ENCODE results near the gene RAP2B. TPM values are rescaled to one million over a fixed set of nuclear protein-coding genes. Genes with fewer than 3 reads are reported as not detected.

The RAP2B gene
- total and polyA plus RNA-seq, 2 of the 13 experiments (the other 11 are each of a cell fraction or from before 2014, with no cell fraction given), result 6.4 to 7.1 TPM

DNA sequence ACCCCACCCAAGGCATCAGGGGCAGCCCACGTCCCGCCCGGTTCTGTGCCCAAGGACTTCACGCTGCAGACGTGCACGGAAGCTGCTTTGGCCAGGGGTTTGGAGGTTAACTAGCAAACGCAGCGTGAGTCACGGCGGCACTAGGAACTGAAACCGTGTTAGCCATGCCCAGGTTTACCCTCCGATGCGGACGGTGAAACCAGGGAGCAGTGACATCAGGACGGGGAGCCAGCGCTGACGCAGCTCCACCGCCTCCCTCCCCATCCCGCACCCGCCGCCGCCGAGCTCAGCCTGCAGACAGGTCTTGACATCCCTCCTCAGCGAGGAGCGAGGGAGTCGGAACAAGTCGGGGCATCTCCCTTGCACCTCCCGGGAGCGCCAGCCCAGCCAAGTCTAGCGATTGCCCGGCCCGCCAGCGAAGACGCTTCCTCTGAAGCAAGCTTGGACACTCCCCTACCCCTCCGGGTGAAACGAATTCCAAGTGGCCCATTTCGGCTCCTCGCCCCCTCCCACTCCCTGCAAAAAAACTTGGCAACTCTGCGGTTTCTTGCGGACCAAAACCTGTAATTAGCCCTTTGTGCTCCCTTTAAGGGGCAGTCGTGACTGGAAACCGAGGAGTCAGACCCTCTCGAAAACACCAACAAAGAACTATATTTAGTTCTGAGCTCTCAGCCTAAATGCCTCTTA lies 1.4 kb upstream of the RAP2B start (continued):
- TF ChIP-seq, protein P1, sequence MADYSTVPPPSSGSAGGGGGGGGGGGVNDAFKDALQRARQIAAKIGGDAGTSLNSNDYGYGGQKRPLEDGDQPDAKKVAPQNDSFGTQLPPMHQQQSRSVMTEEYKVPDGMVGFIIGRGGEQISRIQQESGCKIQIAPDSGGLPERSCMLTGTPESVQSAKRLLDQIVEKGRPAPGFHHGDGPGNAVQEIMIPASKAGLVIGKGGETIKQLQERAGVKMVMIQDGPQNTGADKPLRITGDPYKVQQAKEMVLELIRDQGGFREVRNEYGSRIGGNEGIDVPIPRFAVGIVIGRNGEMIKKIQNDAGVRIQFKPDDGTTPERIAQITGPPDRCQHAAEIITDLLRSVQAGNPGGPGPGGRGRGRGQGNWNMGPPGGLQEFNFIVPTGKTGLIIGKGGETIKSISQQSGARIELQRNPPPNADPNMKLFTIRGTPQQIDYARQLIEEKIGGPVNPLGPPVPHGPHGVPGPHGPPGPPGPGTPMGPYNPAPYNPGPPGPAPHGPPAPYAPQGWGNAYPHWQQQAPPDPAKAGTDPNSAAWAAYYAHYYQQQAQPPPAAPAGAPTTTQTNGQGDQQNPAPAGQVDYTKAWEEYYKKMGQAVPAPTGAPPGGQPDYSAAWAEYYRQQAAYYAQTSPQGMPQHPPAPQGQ (CRISPR knock-in tag; IDR thresholded peaks at IDR 0.05; ENCODE audit: borderline replicate concordance), result no peak
- TF ChIP-seq ZNF772 (CRISPR knock-in tag; IDR thresholded peaks at IDR 0.05), result peak; percentile 79; the same call in 1 of the 2 replicates
- no peak for TF ChIP-seq HOXA9 (CRISPR knock-in tag; IDR thresholded peaks at IDR 0.05; ENCODE audit: borderline replicate concordance)
- TF ChIP-seq ETV6 (CRISPR knock-in tag; conservative IDR thresholded peaks at IDR 0.05), result 0 out of 2 replicates have a peak, but pooled peaks have one; percentile 32
- peak; percentile 44; the same call in 1 of the 2 replicates for TF ChIP-seq YEATS2 (CRISPR knock-in tag; IDR thresholded peaks at IDR 0.05; ENCODE audit: borderline replicate concordance)
- no peak for TF ChIP-seq GZF1 (CRISPR knock-in tag; IDR thresholded peaks at IDR 0.05)
- peak; percentile 30; the same call in 1 of the 2 replicates for TF ChIP-seq ZNF331 (CRISPR knock-in tag; IDR thresholded peaks at IDR 0.05)
- TF ChIP-seq, protein P2, sequence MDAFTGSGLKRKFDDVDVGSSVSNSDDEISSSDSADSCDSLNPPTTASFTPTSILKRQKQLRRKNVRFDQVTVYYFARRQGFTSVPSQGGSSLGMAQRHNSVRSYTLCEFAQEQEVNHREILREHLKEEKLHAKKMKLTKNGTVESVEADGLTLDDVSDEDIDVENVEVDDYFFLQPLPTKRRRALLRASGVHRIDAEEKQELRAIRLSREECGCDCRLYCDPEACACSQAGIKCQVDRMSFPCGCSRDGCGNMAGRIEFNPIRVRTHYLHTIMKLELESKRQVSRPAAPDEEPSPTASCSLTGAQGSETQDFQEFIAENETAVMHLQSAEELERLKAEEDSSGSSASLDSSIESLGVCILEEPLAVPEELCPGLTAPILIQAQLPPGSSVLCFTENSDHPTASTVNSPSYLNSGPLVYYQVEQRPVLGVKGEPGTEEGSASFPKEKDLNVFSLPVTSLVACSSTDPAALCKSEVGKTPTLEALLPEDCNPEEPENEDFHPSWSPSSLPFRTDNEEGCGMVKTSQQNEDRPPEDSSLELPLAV (CRISPR knock-in tag; conservative IDR thresholded peaks at IDR 0.05; ENCODE audit: low read depth), result no peak
- TF ChIP-seq ZNF75D (CRISPR knock-in tag; IDR thresholded peaks at IDR 0.05; ENCODE audit: borderline replicate concordance), result no peak
- TF ChIP-seq ZNF816 (CRISPR knock-in tag; IDR thresholded peaks at IDR 0.05; ENCODE audit: borderline replicate concordance), result 0 out of 2 replicates have a peak, but pooled peaks have one; percentile 52
- TF ChIP-seq ZIK1 (CRISPR knock-in tag; IDR thresholded peaks at IDR 0.05; ENCODE audit: borderline replicate concordance, low read depth), result 0 out of 2 replicates have a peak, but pooled peaks have one; percentile 55
- no peak for TF ChIP-seq KDM6A (CRISPR knock-in tag; IDR thresholded peaks at IDR 0.05; ENCODE audit: low read depth)
- TF ChIP-seq HNRNPH1 (optimal IDR thresholded peaks at IDR 0.05; ENCODE audit: low read depth, low read length), result peak; percentile 24
- TF ChIP-seq RELA (CRISPR knock-in tag; IDR thresholded peaks at IDR 0.05), result peak; percentile 26; the same call in 1 of the 2 replicates
- 0 out of 2 replicates have a peak, but pooled peaks have one; percentile 45 for TF ChIP-seq ZFP37 (CRISPR knock-in tag; IDR thresholded peaks at IDR 0.05; ENCODE audit: borderline replicate concordance)
- no peak for TF ChIP-seq THYN1 (CRISPR knock-in tag; IDR thresholded peaks at IDR 0.05; ENCODE audit: borderline replicate concordance, low read depth)
- TF ChIP-seq ZNF839 (CRISPR knock-in tag; IDR thresholded peaks at IDR 0.05; ENCODE audit: borderline replicate concordance), result peak; percentile 82; the same call in 1 of the 2 replicates
- TF ChIP-seq ERF (CRISPR knock-in tag; IDR thresholded peaks at IDR 0.05), result peak; percentile 22; the same call in 1 of the 2 replicates
- no peak for TF ChIP-seq ZNF792 (CRISPR knock-in tag; IDR thresholded peaks at IDR 0.05)
- TF ChIP-seq, protein P3, sequence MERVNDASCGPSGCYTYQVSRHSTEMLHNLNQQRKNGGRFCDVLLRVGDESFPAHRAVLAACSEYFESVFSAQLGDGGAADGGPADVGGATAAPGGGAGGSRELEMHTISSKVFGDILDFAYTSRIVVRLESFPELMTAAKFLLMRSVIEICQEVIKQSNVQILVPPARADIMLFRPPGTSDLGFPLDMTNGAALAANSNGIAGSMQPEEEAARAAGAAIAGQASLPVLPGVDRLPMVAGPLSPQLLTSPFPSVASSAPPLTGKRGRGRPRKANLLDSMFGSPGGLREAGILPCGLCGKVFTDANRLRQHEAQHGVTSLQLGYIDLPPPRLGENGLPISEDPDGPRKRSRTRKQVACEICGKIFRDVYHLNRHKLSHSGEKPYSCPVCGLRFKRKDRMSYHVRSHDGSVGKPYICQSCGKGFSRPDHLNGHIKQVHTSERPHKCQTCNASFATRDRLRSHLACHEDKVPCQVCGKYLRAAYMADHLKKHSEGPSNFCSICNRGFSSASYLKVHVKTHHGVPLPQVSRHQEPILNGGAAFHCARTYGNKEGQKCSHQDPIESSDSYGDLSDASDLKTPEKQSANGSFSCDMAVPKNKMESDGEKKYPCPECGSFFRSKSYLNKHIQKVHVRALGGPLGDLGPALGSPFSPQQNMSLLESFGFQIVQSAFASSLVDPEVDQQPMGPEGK (CRISPR knock-in tag; IDR thresholded peaks at IDR 0.05), result no peak
- TF ChIP-seq AKAP8 (CRISPR knock-in tag; IDR thresholded peaks at IDR 0.05), result 0 out of 2 replicates have a peak, but pooled peaks have one; percentile 84
- peak; percentile 78 for TF ChIP-seq SALL1 (CRISPR knock-in tag; IDR thresholded peaks at IDR 0.05)
- no peak for TF ChIP-seq ZNF263 (CRISPR knock-in tag; IDR thresholded peaks at IDR 0.05)
- TF ChIP-seq ZFP41 (CRISPR knock-in tag; IDR thresholded peaks at IDR 0.05; ENCODE audit: borderline replicate concordance), result no peak
- TF ChIP-seq CREB1 (IDR thresholded peaks at IDR 0.05), result peak; percentile 34; the same call in 1 of the 2 replicates
- TF ChIP-seq CREB1 (CRISPR knock-in tag; IDR thresholded peaks at IDR 0.05), result no peak
